ENCODE measurements around the gene CYP20A1. TPM values are rescaled to one million over a fixed set of nuclear protein-coding genes. Genes with fewer than 3 reads are reported as not detected.
"Not testable (repeated sequence)": the region's sequence is repeated elsewhere in the genome, so short reads cannot be mapped to it uniquely, and the experiment has no call there.

The CYP20A1 gene
- polyA plus RNA-seq (ENCODE audit: low read depth in 6 of 6) = 10 to 100 TPM; 15.3 to 34.1 (median 20.6) TPM

- DNase-seq (peak; percentile 98), ATAC-seq (ENCODE audit: low read depth in 2 of 2) (peak; percentile 83 to 84)
- peak within 1 kb of the TSS; percentile 94 to 99 (median 98) for H3K27ac Mint-ChIP-seq
- H3K27me3 Mint-ChIP-seq = no peaks in the 10 kb centered on the region
- H3K9me3 Mint-ChIP-seq = no peaks in the 10 kb centered on the region
- peak within 1 kb of the TSS; percentile 88 to 98 (median 92) for H3K4me3 Mint-ChIP-seq
- H3K36me3 Mint-ChIP-seq = peaks cover 4 to 13% of the 10 kb centered on the region in 2 donors
- peaks cover 26 to 45% (median 33%) of the 10 kb centered on the region in 3 donors for H3K4me1 Mint-ChIP-seq
These were observed at the start of gene CYP20A1 for GRCh38 chr2:203238704-203239526. TSS of gene CYP20A1 (plus strand) at chr2:203239018. CDS start at chr2:203239063, 45 bp downstream.

GRCh38 chr2:203190547-203190946 is 48.3 kb upstream of the CYP20A1 start:
- Mint-ChIP-seq H3K36me3 (peaks cover 12 to 16% of the 10 kb centered on the region in 2 donors), H3K27ac (peak overlapping the region in 1 of 6 donors; percentile 18)
- DNase-seq; H3K4me3 Mint-ChIP-seq; H3K27me3 Mint-ChIP-seq; ATAC-seq (ENCODE audit: low read depth in 2 of 2); H3K9me3 Mint-ChIP-seq; H3K4me1 Mint-ChIP-seq: not testable (repeated sequence)

GRCh38 chr2:203191026-203191425 is 47.8 kb upstream of the CYP20A1 start:
- not testable (repeated sequence) for H3K27me3 Mint-ChIP-seq; ATAC-seq (ENCODE audit: low read depth in 2 of 2); H3K4me1 Mint-ChIP-seq; H3K4me3 Mint-ChIP-seq; H3K9me3 Mint-ChIP-seq; H3K27ac Mint-ChIP-seq; DNase-seq
- H3K36me3 Mint-ChIP-seq = peaks cover 12 to 16% of the 10 kb centered on the region in 2 donors

- no peak for DNase-seq
- no peak for ATAC-seq (ENCODE audit: low read depth in 2 of 2)
- H3K27ac Mint-ChIP-seq = no peak overlapping the region
- H3K27me3 Mint-ChIP-seq = no peaks in the 10 kb centered on the region
- H3K9me3 Mint-ChIP-seq = peaks cover 0 to 1% (median 0%) of the 10 kb centered on the region in 7 donors
- peaks cover 12 to 16% of the 10 kb centered on the region in 2 donors for H3K36me3 Mint-ChIP-seq
- no peaks in the 10 kb centered on the region for H3K4me1 Mint-ChIP-seq
- H3K4me3 Mint-ChIP-seq = no peak overlapping the region
These were observed 46.9 kb upstream of the CYP20A1 start for GRCh38 chr2:203191961-203192360.

- Mint-ChIP-seq H3K4me3 (no peak overlapping the region), H3K36me3 (peaks cover 2 to 6% of the 10 kb centered on the region in 2 donors), H3K27me3 (no peaks in the 10 kb centered on the region), H3K27ac (no peak overlapping the region), H3K4me1 (no peaks in the 10 kb centered on the region), H3K9me3 (no peaks in the 10 kb centered on the region)
- DNase-seq (no peak), ATAC-seq (ENCODE audit: low read depth in 2 of 2) (no peak)
These were observed 43.3 kb upstream of the CYP20A1 start for GRCh38 chr2:203195331-203196036.

GRCh38 chr2:203200866-203201265 is 38.0 kb upstream of the CYP20A1 start:
- peaks cover 0 to 4% of the 10 kb centered on the region in 2 donors for H3K36me3 Mint-ChIP-seq
- no peak for DNase-seq
- ATAC-seq (ENCODE audit: low read depth in 2 of 2) = no peak
- no peaks in the 10 kb centered on the region for H3K4me1 Mint-ChIP-seq
- H3K27ac Mint-ChIP-seq = no peak overlapping the region
- no peaks in the 10 kb centered on the region for H3K27me3 Mint-ChIP-seq
- H3K4me3 Mint-ChIP-seq = no peak overlapping the region
- no peaks in the 10 kb centered on the region for H3K9me3 Mint-ChIP-seq

GRCh38 chr2:203201426-203201825 is 37.4 kb upstream of the CYP20A1 start:
- Mint-ChIP-seq H3K27me3 (no peaks in the 10 kb centered on the region), H3K4me1 (no peaks in the 10 kb centered on the region), H3K27ac (no peak overlapping the region), H3K4me3 (no peak overlapping the region), H3K36me3 (peaks cover 0 to 7% of the 10 kb centered on the region in 2 donors), H3K9me3 (no peaks in the 10 kb centered on the region)
- no peak for DNase-seq
- no peak for ATAC-seq (ENCODE audit: low read depth in 2 of 2)

GRCh38 chr2:203209538-203209937 is 29.3 kb upstream of the CYP20A1 start:
- H3K9me3 Mint-ChIP-seq = peaks cover 0 to 2% (median 0%) of the 10 kb centered on the region in 7 donors
- H3K36me3 Mint-ChIP-seq = peaks cover 0 to 19% of the 10 kb centered on the region in 2 donors
- no peaks in the 10 kb centered on the region for H3K27me3 Mint-ChIP-seq
- ATAC-seq (ENCODE audit: low read depth in 2 of 2) = no peak
- no peak for DNase-seq
- H3K4me3 Mint-ChIP-seq = no peak overlapping the region
- no peak overlapping the region for H3K27ac Mint-ChIP-seq
- no peaks in the 10 kb centered on the region for H3K4me1 Mint-ChIP-seq

- H3K4me3 Mint-ChIP-seq = no peak overlapping the region
- H3K4me1 Mint-ChIP-seq = no peaks in the 10 kb centered on the region
- H3K9me3 Mint-ChIP-seq = no peaks in the 10 kb centered on the region
- H3K27ac Mint-ChIP-seq = no peak overlapping the region
- ATAC-seq (ENCODE audit: low read depth in 2 of 2) = peak; percentile 27 to 63
- peak; percentile 9 for DNase-seq
- peaks cover 0 to 4% (median 0%) of the 10 kb centered on the region in 3 donors for H3K27me3 Mint-ChIP-seq
- H3K36me3 Mint-ChIP-seq = no peaks in the 10 kb centered on the region
These were observed 13.3 kb upstream of the CYP20A1 start for GRCh38 chr2:203225423-203226039.

- not testable (repeated sequence) for DNase-seq; ATAC-seq (ENCODE audit: low read depth in 2 of 2); H3K9me3 Mint-ChIP-seq; H3K36me3 Mint-ChIP-seq; H3K27me3 Mint-ChIP-seq; H3K4me1 Mint-ChIP-seq; H3K4me3 Mint-ChIP-seq; H3K27ac Mint-ChIP-seq
These were observed 9.1 kb upstream of the CYP20A1 start for GRCh38 chr2:203229674-203230073.

- Mint-ChIP-seq H3K4me1 (peaks cover 19 to 35% (median 23%) of the 10 kb centered on the region in 3 donors), H3K9me3 (no peaks in the 10 kb centered on the region), H3K4me3 (peak overlapping the region; percentile 88 to 98 (median 92)), H3K27me3 (no peaks in the 10 kb centered on the region), H3K27ac (peak overlapping the region in 5 of 6 donors; percentile 65 to 98 (median 94)), H3K36me3 (peaks cover 4 to 6% of the 10 kb centered on the region in 2 donors)
- ATAC-seq (ENCODE audit: low read depth in 2 of 2) = no peak
- DNase-seq = no peak
These were observed 1.2 kb upstream of the CYP20A1 start for GRCh38 chr2:203237346-203238238.

- Mint-ChIP-seq H3K27ac (peak overlapping the region; percentile 94 to 99 (median 96)), H3K9me3 (no peaks in the 10 kb centered on the region), H3K4me1 (peaks cover 24 to 41% (median 30%) of the 10 kb centered on the region in 3 donors), H3K27me3 (no peaks in the 10 kb centered on the region), H3K36me3 (peaks cover 4 to 13% of the 10 kb centered on the region in 2 donors), H3K4me3 (peak overlapping the region; percentile 88 to 98 (median 92))
- ATAC-seq (ENCODE audit: low read depth in 2 of 2) (no peak), DNase-seq (no peak)
These were observed 520 bp upstream of the CYP20A1 start for GRCh38 chr2:203238292-203238703.

Measured in naive B cell (primary cell).